Body of pancreas (tissue), 4 donors: ENCODE measurements around the gene KRTAP5-11. TPM values are rescaled to one million over a fixed set of nuclear protein-coding genes. Genes with fewer than 3 reads are reported as not detected.
A peak's percentile ranks its signal among the peaks of the same experiment; 100 is the strongest.
"Not testable (repeated sequence)": the region's sequence is repeated elsewhere in the genome, so short reads cannot be mapped to it uniquely, and the experiment has no call there.

Source experiments
- ATAC-seq: fragments of 150-250 bp; one replicate; pipeline ENCODE4 v1.9.1; 2016
- DNase-seq, 4 donors: peaks; one replicate each; pipeline ENCODE4 v3.0.0-alpha.2; 2019
- H3K27ac ChIP-seq, 4 donors: fragments of 200-600 bp; sonication (generic); 1 replicate in 3 of 4; 2 replicates in 1 of 4; pipeline versions ENCODE4 v1.5.1 to v1.6.1; 2016 to 2019; ENCODE audit warnings: mild to moderate bottlenecking in 1 of 4, mixed read lengths in 1 of 4, moderate library complexity in 1 of 4
- H3K27me3 ChIP-seq, 2 donors: fragments of 200-600 bp; sonication (generic); one replicate each; pipeline ENCODE4 v1.6.0; 2016; ENCODE audit warnings: mild to moderate bottlenecking in 1 of 2
- H3K36me3 ChIP-seq, 2 donors: fragments of 200-600 bp; sonication (generic); replicated peaks in 1 of 2; 2 replicates each; pipeline ENCODE4 v1.5.1; 2016; ENCODE audit warnings: low read depth in 2 of 2; ENCODE audit not compliant: insufficient read depth in 1 of 2
- H3K4me1 ChIP-seq: fragments of 200-600 bp; sonication (generic); one replicate; pipeline ENCODE4 v1.6.0; 2016
- H3K4me3 ChIP-seq, 2 donors: fragments of 200-600 bp; sonication (generic); 1 replicate in 1 of 2; 2 replicates in 1 of 2; pipeline ENCODE4 v1.5.1; 2016 to 2019
- H3K9me3 ChIP-seq, 3 donors: fragments of 200-600 bp; sonication (generic); 1 replicate in 2 of 3; 2 replicates in 1 of 3; pipeline ENCODE4 v1.5.1; 2016
- POLR2A ChIP-seq, 3 donors: fragments of 450-650 bp; IDR thresholded peaks; one replicate each; pipeline ENCODE4 v1.6.1; 2016; ENCODE audit warnings: antibody characterized with exemption in 3 of 3, mild to moderate bottlenecking in 2 of 3
- WGBS, 2 donors: methylation state at CpG; one replicate each; pipeline ENCODE4 v1.1.5; 2017; 5-methylcytosine and 5-hydroxymethylcytosine counted together
- intact Hi-C: fragments of 100-400 bp; cut with DNase I; formaldehyde crosslinking; loops from one replicate; pipeline ENCODE4 v1.15.1; 2023
- total RNA-seq, 2 donors: library from RNA; depleted of rRNA; stranded (reverse); fragments of >200 nt; gene quantifications; one replicate each; pipeline ENCODE4 v1.1.0, GENCODE V29; 2016
- TF ChIP-seq, protein P1 (sequence below), 7 experiments: fragments of 450-650 bp in 4 of 7; fragments of 200-600 bp in 3 of 7; sonication (generic) in 3 of 7; IDR thresholded peaks; one replicate each; pipeline ENCODE4 v1.5.1; 2016 to 2019; ENCODE audit warnings: antibody characterized with exemption in 7 of 7

KRTAP5-11 gene
- total RNA-seq, 2 donors from 2014 or later = not detected

DNA sequence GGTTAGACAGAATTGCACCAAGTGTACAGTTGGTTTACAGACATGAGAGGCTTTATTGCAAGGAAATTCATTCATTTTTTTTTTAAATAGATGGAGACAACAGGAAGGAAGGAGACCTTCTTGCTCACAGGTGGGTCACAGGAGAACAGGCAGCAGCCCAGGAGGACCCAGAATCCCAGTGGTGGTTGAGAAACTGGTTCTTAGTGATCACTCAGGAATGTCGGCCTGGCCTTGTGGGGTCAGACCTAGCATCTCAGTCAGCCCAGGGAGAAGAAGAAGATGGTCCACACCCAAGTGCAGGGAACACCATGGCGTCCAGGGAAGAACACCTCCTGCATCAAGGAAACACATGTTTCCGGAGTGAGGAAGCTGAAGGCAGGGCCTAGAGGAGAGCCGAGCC is 849 bp downstream of the KRTAP5-11 start:
- 78 to 83% methylated on average over 4 of the region's 4 CpGs for WGBS, 2 donors
- ATAC-seq (no peak), DNase-seq (no peak)
- H3K27ac ChIP-seq = no peak overlapping the region
- H3K36me3 ChIP-seq = no peaks in the 10 kb centered on the region
- no peaks in the 10 kb centered on the region for H3K9me3 ChIP-seq
- H3K4me3 ChIP-seq = no peak overlapping the region
- H3K27me3 ChIP-seq = no peaks in the 10 kb centered on the region
- intact Hi-C loops = no loop called here
- TF ChIP-seq, protein P1, sequence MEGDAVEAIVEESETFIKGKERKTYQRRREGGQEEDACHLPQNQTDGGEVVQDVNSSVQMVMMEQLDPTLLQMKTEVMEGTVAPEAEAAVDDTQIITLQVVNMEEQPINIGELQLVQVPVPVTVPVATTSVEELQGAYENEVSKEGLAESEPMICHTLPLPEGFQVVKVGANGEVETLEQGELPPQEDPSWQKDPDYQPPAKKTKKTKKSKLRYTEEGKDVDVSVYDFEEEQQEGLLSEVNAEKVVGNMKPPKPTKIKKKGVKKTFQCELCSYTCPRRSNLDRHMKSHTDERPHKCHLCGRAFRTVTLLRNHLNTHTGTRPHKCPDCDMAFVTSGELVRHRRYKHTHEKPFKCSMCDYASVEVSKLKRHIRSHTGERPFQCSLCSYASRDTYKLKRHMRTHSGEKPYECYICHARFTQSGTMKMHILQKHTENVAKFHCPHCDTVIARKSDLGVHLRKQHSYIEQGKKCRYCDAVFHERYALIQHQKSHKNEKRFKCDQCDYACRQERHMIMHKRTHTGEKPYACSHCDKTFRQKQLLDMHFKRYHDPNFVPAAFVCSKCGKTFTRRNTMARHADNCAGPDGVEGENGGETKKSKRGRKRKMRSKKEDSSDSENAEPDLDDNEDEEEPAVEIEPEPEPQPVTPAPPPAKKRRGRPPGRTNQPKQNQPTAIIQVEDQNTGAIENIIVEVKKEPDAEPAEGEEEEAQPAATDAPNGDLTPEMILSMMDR (IDR thresholded peaks at IDR 0.05) = no peak
- no peak for TF ChIP-seq POLR2A (IDR thresholded peaks at IDR 0.05)
- no peaks in the 10 kb centered on the region for H3K4me1 ChIP-seq

DNA sequence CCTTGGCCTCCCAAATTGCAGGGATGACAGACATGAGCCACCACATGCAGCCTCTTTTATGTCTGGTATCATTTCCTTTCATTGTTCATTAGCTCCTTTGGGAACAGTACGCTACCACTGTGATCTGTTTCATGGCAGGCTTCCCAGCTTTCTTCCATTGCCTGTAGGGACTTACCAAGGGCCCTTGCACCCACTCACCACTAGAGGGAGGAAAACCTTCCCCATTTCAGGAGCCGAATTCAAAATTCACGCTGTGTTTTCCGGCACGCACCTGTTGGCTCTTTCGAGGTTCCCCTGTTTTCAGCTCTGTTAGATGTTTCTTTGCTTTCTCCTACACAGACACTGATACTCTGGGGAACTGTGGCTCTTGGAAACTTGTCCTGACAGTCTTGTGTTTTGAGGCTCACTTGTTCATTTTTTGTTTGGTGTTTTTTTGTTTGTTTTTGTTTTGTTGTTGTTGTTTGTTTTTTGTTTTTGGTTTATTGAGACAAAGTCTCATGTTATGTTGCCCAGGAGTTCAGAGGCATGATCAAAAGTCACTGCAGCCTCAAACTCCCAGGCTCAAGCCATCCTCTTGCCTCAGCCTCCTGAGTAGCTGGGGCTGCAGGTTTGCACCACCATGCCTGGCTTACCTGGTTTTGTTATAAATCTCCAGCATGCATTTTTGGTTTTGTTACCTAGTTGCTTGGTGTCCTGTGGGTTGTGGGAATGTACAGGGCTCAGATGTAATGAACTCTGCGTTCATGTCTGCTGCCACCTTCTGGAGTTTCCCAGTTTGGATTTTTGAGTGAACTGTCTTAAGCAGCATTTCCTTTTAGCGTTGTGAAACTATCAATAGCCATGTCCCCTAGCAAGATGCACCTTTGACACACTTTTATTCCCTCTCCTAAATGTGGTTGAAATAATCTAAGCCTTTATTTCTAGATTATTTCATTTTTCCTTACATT is 2.3 kb downstream of the KRTAP5-11 start:
- TF ChIP-seq, protein P1 (IDR thresholded peaks at IDR 0.05) = peak; percentile 67 to 91 (median 82)
- no peak for TF ChIP-seq POLR2A (IDR thresholded peaks at IDR 0.05)
- Histone ChIP-seq H3K4me1 (no peaks in the 10 kb centered on the region), H3K36me3 (no peaks in the 10 kb centered on the region), H3K27me3 (no peaks in the 10 kb centered on the region), H3K9me3 (no peaks in the 10 kb centered on the region), H3K27ac (no peak overlapping the region), H3K4me3 (no peak overlapping the region)
- WGBS, 2 donors = 4 to 7% methylated on average over 8 of the region's 8 CpGs
- peak; percentile 79 to 90 (median 88) for DNase-seq
- intact Hi-C loops = no loop called here
- ATAC-seq = peak; percentile 96

DNA sequence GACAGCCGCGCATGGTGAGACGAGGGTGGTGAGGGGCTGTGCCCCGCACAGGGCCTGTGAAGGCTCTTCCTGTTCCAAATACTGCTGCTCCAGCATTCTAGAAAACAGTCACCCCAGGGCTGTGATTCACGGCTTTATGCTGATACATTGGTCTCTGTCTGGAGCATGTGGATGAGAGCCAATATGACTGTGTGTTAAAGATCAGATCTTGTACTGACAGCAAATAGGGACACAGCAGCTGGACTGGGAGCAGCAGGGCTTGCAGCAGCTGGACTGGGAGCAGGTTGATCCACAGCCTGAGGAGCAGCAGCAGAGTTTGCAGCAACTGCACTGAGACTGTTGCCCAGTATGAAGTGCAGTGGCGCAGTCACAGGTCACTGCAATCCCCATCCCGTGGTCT is 3.2 kb downstream of the KRTAP5-11 start:
- H3K27me3 ChIP-seq, H3K4me1 ChIP-seq, intact Hi-C loops, H3K9me3 ChIP-seq, H3K4me3 ChIP-seq, ATAC-seq, H3K27ac ChIP-seq, H3K36me3 ChIP-seq: not testable (repeated sequence)
- DNase-seq = peak in 1 of 4 donors; percentile 11
- WGBS, 2 donors = 56 to 67% methylated on average over 5 to 7 of the region's 7 CpGs

DNA sequence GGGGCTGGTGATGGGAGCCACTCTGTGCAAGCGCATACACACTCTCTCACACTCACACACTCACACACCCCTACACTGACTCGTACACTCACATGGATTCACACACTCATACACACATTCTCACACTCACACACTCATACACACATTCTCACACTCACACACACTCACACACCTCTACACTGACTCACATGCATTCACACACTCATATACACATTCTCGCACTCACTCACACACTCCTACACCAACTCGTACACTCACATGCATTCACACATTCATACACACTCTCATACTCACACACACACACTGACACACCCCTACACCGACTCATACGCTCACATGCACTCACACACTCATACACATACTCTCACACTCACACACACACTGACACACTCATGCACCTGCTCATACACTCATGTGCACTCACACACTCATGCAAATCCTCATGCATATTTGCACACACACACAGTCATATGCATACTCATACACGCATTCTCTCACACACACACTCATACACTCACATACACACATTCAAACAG is 5.1 kb downstream of the KRTAP5-11 start:
- Histone ChIP-seq H3K27me3 (no peaks in the 10 kb centered on the region), H3K4me3 (no peak overlapping the region), H3K9me3 (no peaks in the 10 kb centered on the region), H3K36me3 (no peaks in the 10 kb centered on the region), H3K27ac (no peak overlapping the region), H3K4me1 (no peaks in the 10 kb centered on the region)
- no peak for DNase-seq
- intact Hi-C loops = no loop called here
- no peak for ATAC-seq
- TF ChIP-seq, protein P1 (IDR thresholded peaks at IDR 0.05) = no peak
- 92 to 94% methylated on average over 7 of the region's 7 CpGs for WGBS, 2 donors

DNA sequence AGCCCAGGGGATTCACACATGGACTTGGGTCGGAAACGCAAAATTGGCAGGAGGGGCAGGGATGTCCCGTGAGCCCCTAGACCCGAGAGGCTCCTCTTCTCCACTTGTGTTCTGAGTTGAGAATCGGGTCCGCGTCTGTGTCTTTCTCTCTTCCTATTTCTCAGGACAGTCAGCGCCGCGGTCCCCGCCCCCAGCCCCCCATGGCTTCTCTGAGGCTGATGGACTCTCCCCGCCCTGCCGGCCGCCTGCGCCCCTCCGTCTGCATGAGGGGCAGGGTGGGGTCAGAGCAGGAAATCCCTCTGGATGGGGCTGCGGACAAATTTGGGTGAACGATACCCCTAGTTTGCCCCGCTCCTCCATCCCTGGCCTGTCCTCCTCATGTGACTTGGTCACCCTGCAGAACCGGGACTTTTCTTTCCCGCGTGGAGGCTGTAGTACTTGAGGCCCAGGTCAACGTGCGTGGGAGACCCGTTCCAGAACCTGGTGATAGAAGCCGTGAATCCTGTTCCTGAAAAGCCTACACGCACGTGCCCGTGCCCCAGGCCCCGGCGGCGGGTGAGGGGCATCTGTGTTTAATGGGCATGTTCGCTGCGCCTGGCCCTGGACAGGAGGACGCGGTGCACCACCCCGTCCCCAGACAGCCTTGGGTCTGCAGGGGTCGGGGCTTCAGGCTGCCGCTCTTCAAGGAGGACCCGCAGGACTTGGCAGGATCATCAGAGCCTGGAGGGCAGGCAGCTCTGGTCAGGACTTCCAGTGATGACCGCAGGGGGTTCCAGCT is 5.8 kb downstream of the KRTAP5-11 start:
- H3K36me3 ChIP-seq, ATAC-seq, H3K4me1 ChIP-seq, H3K27ac ChIP-seq, DNase-seq, intact Hi-C loops, H3K9me3 ChIP-seq, H3K4me3 ChIP-seq, H3K27me3 ChIP-seq: not testable (repeated sequence)
- 84 to 88% methylated on average over 16 to 35 of the region's 41 CpGs for WGBS, 2 donors
